GM18951 (cell line): ENCODE data around the gene LGSN.
"Not testable (repeated sequence)": the region's sequence is repeated elsewhere in the genome, so short reads cannot be mapped to it uniquely, and the experiment has no call there.

Source experiments
- POLR2A ChIP-seq: IDR thresholded peaks from 4 replicates; pipeline ENCODE4 v1.6.1; 2011; ENCODE audit warnings: mild to moderate bottlenecking; ENCODE audit not compliant: insufficient read length, insufficient read depth; ENCODE audit errors: extremely low read depth
- in situ Hi-C: fragments of 300-500 bp; cut with MboI; formaldehyde crosslinking; loops from one replicate; pipeline ENCODE4 v1.12.0; 2022; ENCODE audit warnings: low sequenced_read_pairs, mixed read lengths, inconsistent platforms; ENCODE audit not compliant: unreplicated experiment

Gene LGSN

GRCh38 chr6:63289269-63289872 lies 30.4 kb downstream of the LGSN start:
- in situ Hi-C loops = no loop called here

GRCh38 chr6:63280639-63281180 lies 39.1 kb downstream of the LGSN start:
- in situ Hi-C loops = no loop called here
- TF ChIP-seq POLR2A = no peak

More at GRCh38 chr6:63289269-63289872, 30.4 kb downstream of the LGSN start:
- TF ChIP-seq POLR2A = no peak

- in situ Hi-C loops = no loop called here
Measured at GRCh38 chr6:63278916-63279315, 40.9 kb downstream of the LGSN start.

GRCh38 chr6:63275953-63276352 lies 43.8 kb downstream of the LGSN start:
- in situ Hi-C loops = no loop called here
- no peak for TF ChIP-seq POLR2A

More at GRCh38 chr6:63278916-63279315, 40.9 kb downstream of the LGSN start:
- no peak for TF ChIP-seq POLR2A

GRCh38 chr6:63274795-63275430 lies 44.9 kb downstream of the LGSN start:
- in situ Hi-C loops = not testable (repeated sequence)

GRCh38 chr6:63272397-63272796 lies 47.4 kb downstream of the LGSN start:
- no peak for TF ChIP-seq POLR2A
- in situ Hi-C loops = no loop called here

GRCh38 chr6:63269470-63269869 lies 50.3 kb downstream of the LGSN start:
- TF ChIP-seq POLR2A = no peak
- in situ Hi-C loops = no loop called here

- in situ Hi-C loops = no loop called here
- no peak for TF ChIP-seq POLR2A
Measured at GRCh38 chr6:63268574-63268973, 51.2 kb downstream of the LGSN start.

- TF ChIP-seq POLR2A = no peak
- in situ Hi-C loops = no loop called here
Measured at GRCh38 chr6:63267828-63268227, 52.0 kb downstream of the LGSN start.

- in situ Hi-C loops = no loop called here
Measured at GRCh38 chr6:63267046-63267445, 52.7 kb downstream of the LGSN start.

GRCh38 chr6:63263444-63263843 lies 56.3 kb downstream of the LGSN start:
- in situ Hi-C loops = no loop called here
- no peak for TF ChIP-seq POLR2A

More at GRCh38 chr6:63267046-63267445, 52.7 kb downstream of the LGSN start:
- TF ChIP-seq POLR2A = no peak

- TF ChIP-seq POLR2A = no peak
- in situ Hi-C loops = no loop called here
Measured at GRCh38 chr6:63261820-63262219, 58.0 kb downstream of the LGSN start.

- in situ Hi-C loops = no loop called here
- TF ChIP-seq POLR2A = no peak
Measured at GRCh38 chr6:63259153-63259552, 60.6 kb downstream of the LGSN start.

- TF ChIP-seq POLR2A = no peak
- in situ Hi-C loops = no loop called here
Measured at GRCh38 chr6:63249875-63250482, 69.8 kb downstream of the LGSN start.
